GM19043 (cell line): ENCODE measurements around the gene INVS.
"Not testable (repeated sequence)": the region's sequence is repeated elsewhere in the genome, so short reads cannot be mapped to it uniquely, and the experiment has no call there.

ENCODE experiments used
- ATAC-seq: cut with Tn5 transposase; IDR thresholded peaks from one replicate; pipeline ENCODE4 v1.9.1; 2021; ENCODE audit warnings: low read depth; ENCODE audit not compliant: unreplicated experiment

INVS gene

DNA sequence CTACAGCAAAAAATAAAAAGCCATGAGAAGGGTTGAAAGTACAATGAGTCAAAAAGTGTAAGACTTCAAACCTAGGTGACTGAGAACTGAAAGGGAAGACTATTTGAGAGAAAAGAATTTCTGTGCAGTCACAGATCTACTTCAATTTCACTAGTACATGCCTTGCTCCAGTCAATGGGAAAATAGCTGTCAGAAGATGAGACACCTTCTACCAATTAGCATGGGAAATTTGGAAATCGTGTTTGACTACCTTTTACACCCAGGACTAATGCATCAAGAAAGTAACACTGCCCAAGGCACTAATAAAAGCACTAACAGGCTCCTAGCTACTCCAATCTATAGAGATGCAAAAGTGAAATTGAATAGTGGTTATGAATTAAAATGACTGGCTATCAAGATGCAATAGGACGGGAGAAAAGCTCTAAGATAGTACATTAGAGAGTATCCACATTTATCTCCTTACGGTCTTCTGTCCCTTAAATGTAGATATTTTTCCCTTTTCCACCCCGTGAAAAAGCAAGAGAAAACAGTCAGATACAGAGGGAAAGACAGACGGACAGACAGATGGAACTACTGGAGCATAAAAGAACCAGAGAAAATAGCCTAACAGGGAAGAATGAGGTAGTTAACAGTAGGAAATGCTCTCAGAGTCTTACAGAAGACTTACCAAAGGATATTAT is 15.5 kb upstream of the INVS start:
- peak; percentile 45 for ATAC-seq

DNA sequence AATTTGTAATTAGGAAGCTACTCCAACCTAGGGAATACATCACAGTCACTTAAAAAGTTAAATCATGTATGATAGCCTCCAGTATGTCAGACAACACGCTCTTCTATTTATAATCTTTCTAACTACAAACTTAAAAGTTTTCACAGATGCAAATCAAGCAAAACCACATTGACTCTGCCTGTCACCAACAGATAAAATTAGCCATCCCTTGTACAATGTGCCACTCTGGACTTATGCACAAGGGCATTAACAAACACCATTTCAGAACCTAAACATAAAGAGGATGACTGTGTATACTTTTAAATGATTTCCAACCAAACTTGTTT is 15.0 kb upstream of the INVS start:
- ATAC-seq = peak; percentile 45

DNA sequence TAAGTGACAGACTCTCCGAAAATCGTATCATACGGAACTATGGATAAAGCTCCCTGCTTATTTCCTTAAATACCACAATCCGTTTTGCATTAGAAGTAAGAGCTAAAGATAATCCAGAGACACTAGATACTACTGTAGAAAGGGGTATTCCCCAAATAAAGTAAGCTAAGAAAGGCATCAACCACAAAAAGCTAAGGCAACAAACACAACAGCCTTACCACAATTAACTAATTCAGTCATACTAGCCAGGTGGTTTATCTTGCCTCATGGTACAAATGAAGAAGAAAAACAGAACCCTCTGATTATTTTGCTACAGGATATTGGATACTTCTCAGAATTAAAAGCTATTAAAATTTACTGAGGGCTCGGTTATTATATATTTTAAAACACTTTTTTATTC is 14.3 kb upstream of the INVS start:
- peak; percentile 70 for ATAC-seq

DNA sequence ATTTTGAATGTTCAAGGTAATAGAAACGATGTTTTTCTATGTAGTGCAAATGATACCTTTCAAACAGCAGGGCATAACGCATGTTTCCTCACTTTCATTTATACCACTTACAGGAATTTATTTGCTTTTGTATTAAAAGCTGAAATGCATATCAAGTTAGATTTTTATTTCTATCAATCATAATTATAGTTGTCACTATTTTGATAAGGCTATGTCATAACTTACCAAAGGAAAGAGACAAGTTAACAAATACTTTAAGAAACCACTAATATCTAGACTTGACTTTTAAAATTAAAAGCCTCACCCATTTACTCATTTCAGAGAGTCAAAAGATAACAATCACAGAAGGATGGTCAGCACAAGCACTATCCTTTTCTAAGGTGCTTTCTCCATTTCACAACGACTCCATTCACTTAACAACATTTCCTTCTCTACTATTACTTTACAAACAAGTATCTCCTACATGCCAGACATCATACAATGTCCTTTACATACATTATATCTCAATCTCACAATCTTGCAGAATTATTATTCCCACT is 12.9 kb upstream of the INVS start:
- no peak for ATAC-seq

DNA sequence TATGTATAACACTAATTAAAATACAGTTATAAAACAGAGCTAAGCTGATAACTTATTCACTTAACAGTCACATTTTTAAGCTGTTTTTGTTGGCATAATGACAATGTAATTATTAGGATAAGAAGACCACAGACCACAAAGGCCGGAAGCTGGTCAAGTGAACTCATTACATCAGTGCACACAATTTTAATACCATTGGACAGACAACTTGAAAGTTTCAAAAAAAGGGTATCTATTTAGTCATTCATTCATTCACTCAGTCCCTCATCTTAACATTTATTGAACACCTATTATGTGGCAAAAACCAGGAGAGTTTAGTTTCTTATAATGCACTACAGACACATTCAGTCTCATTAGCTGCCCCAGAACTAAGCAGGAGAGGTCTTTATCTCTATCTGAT is 11.8 kb upstream of the INVS start:
- ATAC-seq = no peak

DNA sequence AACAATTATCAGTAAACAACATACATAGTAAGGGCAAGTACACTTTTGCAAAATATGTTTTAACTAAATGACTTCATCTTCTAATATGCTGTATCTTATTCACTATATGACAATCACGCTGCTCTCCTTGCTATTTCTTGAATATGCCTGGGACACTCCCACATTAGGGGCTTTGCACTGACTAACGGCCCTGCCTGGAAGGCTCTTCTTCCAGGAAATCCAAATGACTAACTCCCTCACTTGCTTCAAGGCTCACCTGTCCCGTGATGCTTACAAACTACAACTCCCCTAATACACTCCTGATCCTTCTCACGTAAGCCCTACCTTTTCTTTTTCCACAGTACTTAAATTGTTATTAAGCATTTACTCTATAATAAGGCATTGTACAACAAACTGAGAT is 10.8 kb upstream of the INVS start:
- no peak for ATAC-seq

DNA sequence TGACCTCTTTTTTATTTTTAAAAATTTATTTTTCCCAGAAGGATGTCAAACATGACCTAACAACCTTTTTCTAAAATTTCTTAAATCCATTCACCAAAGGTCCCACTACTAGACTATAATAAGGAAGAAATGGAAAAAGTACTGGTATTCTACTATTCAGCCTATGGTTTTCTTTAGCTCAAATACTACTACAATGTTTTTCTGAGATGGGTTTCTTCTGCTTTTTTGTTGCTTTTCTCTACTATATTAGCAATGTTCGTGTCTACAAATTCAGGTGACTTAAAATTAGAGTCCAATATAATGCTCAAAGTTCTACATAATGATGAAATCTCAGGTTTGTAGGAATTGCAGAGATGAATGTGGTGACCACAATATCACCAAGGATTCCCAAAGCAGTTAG is 8.2 kb upstream of the INVS start:
- ATAC-seq = no peak

DNA sequence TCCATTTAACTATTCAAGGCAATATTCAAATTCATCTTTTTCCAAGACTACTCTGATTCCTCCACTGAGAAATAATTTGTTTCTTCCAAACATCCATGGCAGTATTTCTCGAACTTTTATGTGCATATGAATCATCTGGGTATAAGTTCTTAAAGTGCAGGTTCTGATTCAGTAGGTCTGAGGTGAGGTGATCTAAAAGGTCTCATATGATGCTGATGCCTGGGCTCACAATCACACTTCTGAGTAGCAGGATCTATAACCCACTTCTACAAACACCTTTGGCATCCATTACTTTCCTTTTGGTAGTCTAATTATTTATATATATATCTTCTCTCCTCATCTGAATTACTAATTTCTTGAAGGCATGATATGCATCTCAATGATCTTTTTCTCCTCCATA is 7.4 kb upstream of the INVS start:
- no peak for ATAC-seq

DNA sequence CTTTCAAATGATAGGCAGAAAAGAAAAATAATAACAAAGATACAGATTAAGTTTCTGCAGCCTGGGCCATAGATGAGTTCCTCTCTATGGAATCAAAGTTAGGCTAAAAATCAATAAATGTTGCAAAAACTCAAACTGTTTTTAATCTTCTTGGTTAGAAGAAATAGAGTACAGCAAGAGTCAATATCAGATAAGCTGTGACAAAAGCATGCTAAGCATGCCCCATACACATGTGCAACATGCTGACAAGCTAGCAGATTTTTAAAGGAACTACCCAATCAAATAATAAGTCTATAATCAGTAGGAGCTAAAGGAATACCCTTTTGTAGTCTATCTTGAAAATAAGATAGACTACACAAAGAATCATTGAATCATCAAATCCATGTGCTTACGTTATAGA is 7.0 kb upstream of the INVS start:
- no peak for ATAC-seq

DNA sequence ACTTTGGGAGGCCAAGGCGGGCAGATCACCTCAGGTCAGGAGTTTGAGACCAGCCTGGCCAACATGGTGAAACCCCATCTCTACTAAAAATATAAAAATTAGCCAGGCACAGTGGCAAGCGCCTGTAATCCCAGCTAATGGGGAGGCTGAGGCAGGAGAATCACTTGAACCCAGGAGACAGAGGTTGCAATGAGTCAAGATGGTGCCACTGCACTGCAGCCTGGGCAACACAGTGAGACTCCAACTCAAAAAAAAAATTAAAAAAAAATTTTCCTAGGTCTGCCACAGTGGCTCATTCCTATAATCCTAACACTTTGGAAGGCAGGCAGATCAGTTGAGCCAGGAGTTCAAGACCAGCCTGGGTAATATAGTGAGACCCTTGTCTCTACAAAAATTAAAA is 4.6 kb upstream of the INVS start:
- ATAC-seq = not testable (repeated sequence)

DNA sequence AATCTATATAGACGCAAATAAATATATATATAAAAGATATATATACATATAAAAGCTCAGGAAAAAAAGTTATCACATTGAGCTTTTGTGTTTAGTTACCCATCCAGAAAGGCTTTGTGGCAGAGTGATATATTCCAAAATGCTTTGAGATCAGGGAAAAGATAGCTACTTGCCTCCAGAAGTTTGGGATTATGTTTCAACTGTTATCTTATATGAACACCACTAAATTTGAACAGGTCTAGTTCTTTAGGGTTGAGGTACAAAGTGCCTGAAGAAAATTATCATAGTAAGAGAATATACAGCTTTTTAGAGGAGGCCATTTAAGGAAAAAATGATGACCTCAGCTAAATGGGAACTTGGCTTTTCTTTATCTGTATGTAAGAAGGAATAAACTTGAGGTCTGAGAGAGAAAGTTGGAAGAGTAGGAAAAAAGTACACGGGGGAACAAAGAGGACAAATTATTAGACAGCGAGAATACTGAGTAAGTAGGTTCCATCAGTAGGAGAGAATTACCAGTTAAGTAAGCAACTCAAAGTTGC is 2.6 kb upstream of the INVS start:
- ATAC-seq = no peak

DNA sequence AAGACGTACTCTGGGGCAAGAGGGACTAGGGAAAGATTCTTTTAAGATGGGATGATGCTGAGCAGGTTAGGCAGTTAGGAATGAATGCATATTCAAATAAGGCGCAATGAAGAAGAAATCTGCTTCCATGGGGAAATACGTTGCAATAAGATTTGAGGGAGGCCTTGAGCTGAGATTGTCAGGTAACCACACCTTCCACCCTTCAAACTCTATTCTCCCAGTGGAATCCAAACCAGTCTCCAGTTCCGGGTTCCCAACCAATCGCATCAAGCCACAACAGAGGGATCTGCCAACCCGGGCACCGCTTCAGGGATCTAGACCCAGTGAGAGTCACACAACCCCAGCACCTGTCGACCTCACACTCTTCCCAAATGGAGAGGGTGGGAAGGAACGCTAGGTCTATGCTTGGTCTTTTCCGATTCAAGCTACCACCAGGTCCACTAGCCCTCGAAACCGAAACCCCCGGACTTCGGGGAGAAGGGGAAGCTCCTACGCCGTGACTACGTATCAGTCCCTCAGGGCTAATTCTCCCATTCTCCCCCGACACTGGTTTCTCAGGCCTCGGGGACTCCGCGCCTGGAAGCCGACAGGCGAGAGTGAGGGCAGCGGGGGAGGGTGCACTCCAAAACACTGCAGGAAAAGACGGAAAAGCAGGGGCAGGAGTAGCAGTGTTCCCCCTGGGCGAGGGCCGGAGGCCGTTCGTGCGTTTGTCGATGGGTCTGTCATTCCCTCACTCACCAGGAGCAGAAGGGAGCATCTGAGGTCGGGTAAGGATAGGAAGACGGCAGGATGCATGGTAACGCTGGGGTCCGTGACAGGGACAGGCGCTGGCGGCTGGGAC is 777 bp upstream of the INVS start:
- ATAC-seq = peak; percentile 10

DNA sequence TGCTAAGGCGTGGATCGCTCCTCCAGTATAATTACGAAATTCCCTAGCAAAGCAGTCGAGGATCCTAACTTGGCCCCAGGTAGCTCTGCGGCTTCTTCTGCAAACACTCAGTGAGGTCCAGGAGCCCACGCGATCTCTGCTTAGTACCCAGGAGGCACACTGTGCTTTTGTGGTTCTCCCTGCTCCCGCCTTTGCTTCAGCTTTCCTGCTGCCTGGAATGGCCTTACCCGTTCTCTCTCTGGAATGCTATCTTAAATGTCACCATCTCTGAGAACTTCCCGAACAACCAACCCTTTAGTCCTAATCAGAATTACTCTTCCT is 639 bp downstream of the INVS start:
- ATAC-seq = no peak

DNA sequence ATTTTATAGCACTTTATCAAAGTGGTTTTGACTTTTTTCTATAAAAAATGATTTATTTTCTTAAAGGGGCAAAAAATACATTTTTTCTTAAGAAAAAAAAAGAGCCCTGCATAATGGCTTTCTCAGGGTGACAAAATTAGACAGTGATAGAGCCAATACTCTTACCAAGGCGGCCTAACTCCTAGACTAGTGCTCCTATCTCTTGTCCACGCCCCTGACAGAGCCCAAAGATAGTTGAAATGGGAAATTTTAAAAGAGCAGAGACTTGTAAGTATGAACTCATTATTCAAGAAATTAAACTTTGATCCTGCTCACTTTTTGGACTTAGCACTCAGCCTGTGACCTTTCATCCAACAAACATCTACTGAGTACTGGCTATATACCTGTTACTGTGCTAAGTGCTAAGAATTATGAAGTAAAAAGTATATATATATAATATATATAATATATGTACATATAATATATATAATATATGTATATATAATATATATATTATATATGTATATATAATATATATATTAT is 1.2 kb downstream of the INVS start:
- no peak for ATAC-seq

DNA sequence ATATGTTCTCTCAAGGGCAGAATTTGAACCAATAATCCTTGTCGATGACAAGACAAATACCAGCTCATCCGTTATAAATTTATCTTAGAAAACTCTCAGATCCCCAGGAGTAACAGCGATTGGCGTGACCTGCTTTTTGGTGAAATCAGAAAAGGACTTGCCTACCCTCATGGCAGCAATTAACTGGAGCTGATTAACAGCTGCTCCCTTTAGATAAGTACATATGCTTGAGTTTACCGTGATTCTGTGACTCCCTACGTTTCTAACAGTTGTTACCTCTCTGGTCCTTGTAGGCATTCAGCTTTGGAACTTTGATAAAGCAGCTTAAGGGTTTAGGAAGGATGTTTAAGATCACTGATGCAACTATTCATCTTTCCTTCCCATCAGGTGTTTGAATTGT is 2.6 kb downstream of the INVS start:
- ATAC-seq = no peak

DNA sequence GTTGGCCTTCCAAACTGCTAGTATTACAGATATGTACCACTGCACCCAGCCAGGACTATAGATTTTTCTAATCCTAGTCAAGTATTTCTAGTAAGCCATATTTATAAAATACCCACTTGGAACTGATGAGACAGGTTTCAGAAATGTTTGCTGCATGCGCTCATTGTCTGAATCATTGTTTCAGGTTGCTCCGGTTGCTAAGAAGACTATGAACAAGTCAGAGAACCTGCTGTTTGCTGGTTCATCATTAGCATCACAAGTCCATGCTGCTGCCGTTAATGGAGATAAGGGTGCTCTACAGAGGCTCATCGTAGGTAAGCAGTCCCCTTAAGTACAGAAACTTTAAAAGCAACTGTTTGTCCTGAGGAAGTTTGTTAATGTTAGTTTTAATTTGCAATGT is 5.3 kb downstream of the INVS start:
- ATAC-seq = no peak

DNA sequence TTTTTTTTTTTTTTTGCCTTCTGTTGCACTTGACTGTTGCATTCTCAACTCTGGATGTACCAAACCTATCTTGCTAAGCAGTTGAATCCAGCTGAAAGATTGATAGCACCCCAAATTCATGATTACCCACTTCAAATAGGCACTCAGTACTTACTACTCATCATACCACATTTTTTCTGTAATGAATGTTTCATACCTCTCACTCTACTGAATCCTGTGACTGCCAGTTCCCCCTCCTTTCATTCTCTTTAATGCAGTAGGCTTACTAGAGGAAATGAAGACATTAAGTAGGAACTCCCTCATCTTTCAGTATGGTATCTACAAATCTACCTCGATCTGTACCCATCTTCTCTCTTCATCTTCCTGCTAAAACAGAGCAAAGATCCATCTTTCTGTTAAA is 6.8 kb downstream of the INVS start:
- no peak for ATAC-seq

DNA sequence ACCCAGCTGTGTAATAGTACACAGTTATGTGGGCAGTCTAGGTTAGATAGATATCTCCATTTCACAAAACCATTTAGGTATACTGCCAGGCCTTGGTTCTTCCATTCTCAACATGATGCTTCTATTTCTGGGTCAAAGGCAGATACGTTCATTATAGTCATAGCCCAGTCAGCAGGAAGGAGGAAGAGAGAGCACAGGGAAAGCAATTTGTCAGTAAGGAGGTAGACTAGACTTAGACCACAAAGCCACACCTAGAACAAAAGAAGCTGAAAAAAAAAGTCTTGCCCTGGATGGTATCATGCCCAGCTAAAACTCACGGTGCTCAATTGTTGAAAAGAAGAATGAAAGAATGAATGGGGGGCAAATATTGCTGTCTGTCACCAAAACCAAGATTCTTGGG is 7.6 kb downstream of the INVS start:
- ATAC-seq = no peak

DNA sequence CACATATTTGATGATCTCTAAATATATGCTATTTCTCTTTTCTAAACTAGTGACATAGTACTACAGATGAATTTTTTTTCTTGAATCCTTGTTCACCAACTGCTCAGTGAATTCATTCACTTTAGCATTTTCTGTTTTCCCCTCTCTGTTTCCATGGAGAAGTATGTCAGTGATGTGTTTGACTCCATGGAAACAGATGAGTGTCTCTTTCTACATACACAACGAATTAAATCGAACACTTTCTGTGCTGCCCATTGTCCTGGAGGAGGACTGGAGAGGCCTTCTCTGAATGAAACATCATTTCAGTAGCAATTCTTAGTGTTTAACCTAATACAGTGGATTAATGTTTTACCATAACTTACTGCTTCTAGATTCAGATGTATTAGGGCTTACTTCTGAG is 9.5 kb downstream of the INVS start:
- no peak for ATAC-seq

DNA sequence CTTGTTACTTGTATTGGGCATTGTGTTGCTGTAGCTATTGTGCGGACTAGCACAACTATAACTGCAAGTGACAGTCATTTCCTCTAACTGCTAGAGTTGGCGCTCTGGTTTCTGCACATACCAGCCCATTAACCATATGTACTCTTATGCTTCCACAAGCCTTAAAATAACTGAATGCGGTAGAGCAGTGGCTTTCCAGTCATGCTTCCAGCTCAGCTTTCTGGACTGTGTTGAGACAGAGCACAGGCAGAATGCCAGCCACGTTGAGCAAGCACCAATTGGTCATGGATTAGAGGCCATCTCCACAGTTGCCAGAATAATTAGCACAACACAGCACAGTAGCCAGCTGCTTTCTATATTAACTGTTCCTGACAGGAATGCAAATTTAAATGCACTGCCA is 12.2 kb downstream of the INVS start:
- no peak for ATAC-seq

DNA sequence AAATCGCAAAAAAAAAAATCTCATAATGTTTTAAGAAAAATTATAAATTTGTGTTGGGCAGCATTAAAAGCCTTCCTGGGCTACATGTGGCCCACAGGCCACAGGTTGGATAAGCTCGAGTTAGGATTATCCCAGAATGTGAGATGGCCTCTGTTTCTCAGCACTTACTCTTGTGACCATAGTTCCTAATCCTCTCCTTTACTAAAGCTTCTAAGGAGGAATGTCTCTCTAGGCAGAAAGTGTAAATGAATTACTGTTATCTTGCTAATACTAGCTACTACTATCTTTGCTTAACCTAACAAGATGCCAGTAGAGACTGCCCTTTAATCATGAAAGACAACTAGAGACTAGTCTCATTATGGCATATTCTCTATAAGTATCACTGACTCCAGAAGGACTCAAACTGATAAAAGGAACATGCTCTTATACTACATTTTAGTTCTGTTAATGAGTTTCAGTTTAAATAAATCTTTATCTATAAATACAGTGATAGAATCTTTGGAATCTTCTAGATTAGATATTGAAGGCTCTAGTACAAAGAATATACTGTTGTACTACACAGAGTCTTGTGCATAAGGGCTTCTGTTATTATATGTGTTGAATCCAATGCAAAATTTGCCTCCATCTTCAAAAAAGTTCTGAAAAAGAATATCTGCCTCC is 13.8 kb downstream of the INVS start:
- ATAC-seq = no peak
